ENCODE measurements around the gene CFAP141.
"Not testable (repeated sequence)": the region's sequence is repeated elsewhere in the genome, so short reads cannot be mapped to it uniquely, and the experiment has no call there.

Gene CFAP141

DNA sequence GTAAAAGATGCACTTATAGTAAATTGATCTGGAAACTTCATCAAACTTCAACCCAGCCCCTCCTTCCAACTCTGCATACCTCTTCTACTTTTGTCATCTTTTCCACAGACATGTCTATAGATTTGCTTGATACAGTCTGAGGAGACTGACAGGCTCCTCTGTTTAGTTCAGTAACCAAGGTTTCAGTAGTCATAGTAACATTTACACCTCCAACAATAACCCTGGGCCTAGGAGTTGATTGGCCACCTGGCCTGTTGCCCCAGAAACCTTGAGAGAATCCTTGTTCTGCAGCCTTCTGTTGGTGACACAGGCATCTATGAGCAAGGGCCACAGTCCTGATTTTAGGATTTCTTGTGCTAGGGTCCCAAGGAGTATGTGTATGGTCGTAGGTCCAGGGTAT lies at the start of gene CFAP141:
Gene CFAP141, minus strand, starts transcription at position 138 of the 400 bp plus-strand sequence. Its CDS starts 26 bp downstream, at position 112.
- DNase-seq, result no peak

DNA sequence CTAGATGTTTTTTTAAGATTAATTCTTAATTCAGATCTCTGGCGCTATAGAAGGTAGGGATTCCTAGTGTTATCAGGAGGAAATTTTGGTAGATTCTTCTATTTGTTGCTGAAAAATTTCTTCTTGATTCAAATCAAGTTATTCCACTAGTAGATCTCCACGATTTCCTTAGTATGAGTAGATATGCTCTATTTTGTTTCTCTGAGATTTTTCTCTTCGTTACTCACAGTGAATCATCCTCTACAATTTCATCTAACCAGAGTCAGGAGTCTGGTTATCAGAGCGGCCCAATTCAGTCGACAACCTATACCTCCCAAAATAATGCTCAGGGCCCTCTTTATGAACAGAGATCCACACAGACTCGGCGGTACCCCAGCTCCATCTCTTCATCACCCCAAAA lies 47.5 kb upstream of the CFAP141 start:
- DNase-seq, result no peak

- no peak for DNase-seq
Observed at GRCh38 chr1:154241703-154242351, 35.7 kb upstream of the CFAP141 start.

GRCh38 chr1:154240294-154240833 lies 34.2 kb upstream of the CFAP141 start:
- DNase-seq, result no peak

DNA sequence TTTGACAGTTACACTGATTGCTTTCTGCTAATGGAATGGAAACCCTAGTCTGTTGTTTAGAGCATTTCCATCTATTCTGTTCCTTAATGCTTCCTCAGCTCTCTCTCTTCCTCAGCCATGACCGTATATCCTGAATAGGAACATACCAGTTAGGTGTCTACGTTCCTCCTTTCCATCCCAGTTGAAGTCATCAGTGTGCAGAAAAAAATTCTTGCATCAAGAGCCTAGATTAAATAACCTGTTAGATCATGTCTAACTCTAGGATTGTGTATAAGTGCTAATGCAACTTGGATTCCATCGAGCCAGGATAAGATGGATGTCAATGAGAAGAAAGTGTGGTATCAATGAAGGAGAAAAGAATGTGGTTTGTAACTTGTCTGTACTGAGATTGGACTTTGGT lies 33.4 kb upstream of the CFAP141 start:
- no peak for DNase-seq

GRCh38 chr1:154237880-154238506 lies 31.9 kb upstream of the CFAP141 start:
- no peak for DNase-seq

DNA sequence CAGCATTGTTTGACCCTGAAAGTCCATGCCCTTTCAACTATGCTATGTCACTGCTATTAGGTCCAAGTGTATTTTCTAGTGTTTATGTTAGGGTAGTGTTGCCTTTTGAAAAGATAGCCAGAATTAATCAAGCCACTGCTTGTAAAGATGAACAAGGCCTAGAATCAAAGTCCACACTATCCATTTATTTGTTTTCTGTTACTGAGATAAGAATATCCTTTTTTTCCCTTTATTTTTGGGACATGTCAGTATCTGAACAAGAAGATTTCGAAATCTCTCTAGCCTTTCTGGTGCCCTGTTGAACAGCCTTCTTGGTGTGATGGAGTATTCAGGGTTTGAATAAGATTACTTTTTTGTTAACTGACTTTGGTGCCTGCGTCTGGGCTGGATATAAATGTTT lies 31.3 kb upstream of the CFAP141 start:
- DNase-seq, result no peak

GRCh38 chr1:154236855-154237254 lies 30.7 kb upstream of the CFAP141 start:
- DNase-seq, result no peak

DNA sequence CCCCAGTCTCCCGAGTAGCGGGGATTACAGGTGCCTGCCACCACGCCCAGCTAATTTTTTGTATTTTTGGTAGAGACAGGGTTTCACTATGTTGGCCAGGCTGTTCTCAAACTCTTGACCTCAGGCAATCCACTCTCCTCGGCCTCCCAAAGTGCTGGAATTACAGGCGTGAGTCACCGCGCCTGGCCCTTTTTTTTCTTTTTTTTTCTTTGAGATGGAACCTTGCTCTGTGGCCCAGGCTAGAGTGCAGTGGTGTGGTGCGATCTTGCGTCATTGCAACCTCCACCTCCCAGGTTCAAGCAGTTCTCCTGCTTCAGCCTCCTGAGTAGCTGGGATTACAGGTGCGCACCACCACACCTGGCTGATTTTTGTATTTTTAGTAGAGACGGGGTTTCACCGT lies 27.0 kb upstream of the CFAP141 start:
- DNase-seq, result not testable (repeated sequence)

- not testable (repeated sequence) for DNase-seq
Observed at GRCh38 chr1:154231112-154231511, 25.0 kb upstream of the CFAP141 start.

GRCh38 chr1:154225370-154225769 lies 19.2 kb upstream of the CFAP141 start:
- DNase-seq, result no peak

DNA sequence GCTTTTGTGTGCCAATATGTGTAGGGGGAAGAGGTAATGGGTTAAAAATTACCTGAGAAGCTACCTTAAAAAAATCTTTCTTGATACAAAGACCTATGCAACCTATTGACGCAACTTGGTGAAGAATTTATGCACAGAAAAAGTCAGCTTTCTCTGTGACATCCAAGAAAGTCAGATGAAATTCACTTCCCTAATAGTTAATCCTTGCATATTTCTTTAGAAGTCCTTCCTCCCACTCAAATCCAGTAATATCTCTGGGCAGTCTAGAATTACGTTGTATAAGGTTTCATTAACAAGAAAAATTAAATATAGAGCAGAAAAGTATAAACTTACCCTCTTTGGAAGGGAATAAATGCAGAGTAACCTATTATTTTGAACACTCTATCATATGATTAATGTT lies 17.5 kb upstream of the CFAP141 start:
- peak; percentile 23 to 56 (median 50) for DNase-seq

DNA sequence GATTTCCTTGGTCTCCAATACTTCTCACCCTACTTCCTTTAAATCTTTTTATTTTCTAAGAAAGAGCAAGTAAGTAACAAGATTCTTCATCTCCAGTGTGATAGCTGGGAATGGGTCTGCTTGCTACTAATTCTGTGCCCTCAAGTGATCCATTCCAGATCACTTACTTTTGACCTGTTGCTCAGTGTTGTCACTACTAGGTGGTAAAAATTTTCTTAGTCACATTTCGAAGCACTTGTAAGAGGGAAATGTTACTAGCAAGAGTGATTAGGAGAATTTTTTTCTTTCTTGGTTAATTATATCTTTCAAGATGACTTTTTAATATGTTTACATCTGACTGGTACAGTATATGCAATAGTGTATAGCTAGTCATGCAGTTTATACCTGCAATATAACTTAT lies 16.8 kb upstream of the CFAP141 start:
- no peak for DNase-seq

DNA sequence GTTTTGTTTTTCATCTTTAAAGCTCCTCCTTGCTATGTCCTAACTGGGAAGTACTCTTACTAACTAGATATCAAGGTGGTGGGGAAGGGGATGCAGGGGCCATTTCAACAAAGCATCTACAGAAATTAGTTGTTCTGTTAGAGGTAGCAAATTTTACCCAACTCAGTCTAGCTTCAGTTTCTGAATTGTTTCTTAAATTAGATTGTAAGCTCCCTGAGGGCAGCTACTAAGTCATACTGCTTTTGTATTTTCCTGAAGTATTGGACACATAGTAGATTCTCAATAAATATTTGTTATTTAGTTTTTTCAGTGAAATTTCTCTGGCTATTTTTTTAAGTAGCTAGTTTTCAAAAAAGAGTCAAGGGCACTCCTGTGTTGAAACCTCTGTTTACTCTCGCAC lies 16.4 kb upstream of the CFAP141 start:
- no peak for DNase-seq

- DNase-seq, result peak; percentile 58 to 76 (median 66)
Observed at GRCh38 chr1:154221278-154222001, 15.3 kb upstream of the CFAP141 start.

DNA sequence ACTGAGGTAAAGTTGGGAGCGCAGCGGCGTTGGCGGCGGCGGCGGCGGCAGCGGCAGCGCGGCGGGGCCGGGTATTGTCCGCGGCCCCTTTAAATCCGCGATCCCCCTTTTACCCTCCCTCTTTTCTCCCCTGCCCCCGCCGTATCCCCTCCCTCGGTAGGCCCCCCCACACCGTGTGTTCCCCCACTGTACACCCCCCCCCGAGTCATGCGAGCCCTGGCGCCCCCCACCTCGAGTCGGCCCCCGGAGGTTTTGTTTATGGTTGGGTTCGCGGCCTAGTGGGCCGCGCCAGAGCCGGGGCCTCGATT lies 14.8 kb upstream of the CFAP141 start:
- no peak for DNase-seq

DNA sequence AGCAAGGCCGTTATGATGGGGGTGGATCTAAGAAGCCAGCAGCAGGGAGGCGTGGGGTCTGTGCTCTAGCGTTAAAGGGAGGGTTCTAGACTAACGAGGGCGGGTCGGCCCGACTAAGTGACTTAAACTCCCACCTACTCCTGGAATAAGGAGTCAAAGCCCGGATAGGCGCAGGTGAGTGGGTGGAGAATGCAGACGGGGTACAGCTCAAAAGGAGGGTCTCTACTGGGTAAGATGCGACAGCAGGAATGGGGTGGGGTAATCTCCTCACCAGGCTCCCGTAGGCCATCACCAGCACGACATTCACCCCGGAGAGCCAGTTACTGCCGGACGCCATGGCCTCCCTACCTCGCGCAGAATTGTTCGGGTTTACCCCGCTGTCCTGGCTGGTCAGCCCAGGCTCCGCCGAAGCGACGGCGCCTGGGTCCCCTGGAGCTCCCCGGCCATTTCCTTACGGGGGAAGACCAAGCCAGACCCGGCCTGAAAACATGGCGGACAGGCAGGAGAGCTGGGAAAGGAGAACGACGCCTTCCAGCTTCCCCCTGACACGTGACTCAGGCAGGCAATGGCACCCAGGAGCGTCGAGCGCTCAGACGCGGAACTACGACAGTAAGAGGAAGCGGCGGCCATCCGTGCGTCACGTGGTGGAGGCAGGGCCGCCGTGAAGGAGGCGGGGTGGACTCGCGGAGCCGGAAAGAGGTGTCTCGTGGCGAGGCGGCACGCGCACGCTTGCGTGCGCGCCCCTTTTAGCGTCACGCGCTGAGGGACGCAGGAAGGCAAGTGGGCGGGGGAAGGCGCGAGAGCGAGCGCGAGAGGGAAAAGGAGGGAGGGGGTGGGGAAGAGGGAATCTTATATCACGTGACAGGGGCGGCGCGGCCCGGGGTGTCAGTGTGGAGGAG lies 14.2 kb upstream of the CFAP141 start, which contains the start of gene UBAP2L:
Gene UBAP2L, plus strand, starts transcription at position 885 of the 899 bp plus-strand sequence. CDS start 4,169 bp downstream, outside the sequence.
- DNase-seq, result peak; percentile 100

GRCh38 chr1:154219541-154219940 lies 13.4 kb upstream of the CFAP141 start:
- DNase-seq, result peak; percentile 48 to 66 (median 63)

GRCh38 chr1:154218545-154218944 lies 12.4 kb upstream of the CFAP141 start:
- no peak for DNase-seq

DNA sequence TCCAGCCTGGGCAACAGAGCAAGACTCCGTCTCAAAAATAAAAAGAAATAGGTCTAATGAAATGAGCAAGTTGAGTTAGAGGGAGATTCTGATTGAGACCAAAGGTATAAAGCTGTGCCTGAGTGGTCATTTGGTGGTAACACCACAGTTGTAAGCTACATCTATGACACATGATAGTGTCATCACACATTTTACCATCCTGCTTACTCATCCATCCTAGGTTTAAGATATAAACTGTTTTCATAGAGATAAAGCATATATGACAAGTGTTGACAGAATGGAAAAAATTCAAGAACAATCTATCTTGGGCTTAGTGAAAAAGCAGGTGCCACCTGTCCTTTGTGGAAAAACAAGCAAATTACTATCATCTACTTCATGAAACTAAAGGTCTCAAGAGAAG lies 7.1 kb upstream of the CFAP141 start:
- DNase-seq, result peak in 2 of 3 donors; percentile 41 to 49

DNA sequence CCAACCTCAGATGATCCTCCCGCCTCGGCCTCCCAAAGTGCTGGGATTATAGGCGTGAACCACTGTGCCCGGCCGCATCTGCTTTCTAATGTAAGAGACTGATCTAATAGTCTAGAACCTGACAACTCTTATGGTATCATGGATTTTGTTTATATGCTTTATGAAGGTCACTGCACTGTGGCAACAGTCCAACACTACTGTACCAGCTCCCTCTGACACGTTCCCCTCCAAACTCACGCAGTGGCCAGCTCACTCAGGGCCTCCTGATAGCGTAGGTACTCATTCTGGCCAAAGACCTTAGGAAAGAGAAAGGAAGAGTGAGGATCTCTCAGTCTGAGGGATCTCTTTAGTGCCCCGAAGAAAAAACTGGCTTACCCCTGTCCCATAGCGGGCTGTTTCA lies 6.0 kb upstream of the CFAP141 start:
- DNase-seq, result no peak

DNA sequence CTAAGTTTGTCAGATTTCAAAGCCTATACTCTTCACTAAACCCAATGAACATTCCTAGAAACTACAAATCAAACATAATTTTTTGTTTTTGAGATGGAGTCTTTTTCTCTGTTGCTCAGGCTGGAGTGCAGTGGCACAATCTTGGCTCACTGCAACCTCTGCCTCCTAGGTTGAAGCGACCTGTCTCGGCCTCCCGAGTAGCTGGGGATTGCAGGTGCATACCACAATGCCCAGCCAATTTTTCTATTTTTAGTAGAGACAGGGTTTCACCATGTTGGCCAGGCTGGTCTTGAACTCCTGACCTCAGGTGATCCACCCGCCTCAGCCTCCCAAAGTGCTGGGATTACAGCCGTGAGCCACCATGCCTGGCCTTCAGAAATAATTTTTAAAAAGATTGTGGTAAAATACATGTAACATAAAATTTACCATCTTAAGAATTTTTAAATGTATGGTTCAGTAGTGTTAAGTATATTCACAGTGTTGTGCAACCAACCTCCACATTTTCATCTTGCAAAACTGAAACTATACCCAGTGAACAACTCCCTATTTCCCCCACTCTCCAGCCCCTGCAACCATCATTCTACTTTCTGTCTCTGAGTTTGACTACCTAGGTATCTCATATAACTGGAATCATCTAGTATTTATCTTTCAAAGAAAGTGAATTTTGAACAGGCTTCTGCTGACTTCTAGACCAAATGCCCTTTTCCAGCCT lies 2.7 kb upstream of the CFAP141 start:
- no peak for DNase-seq
